ENCODE data around the gene SETDB1. TPM values are rescaled to one million over a fixed set of nuclear protein-coding genes. Genes with fewer than 3 reads are reported as not detected.

The SETDB1 gene
- total and polyA plus RNA-seq, 2 of the 13 experiments (the other 11 are each of a cell fraction or from before 2014, with no cell fraction given), result 33.1 to 34.6 TPM

- peak; percentile 10; the same call in 1 of the 2 replicates for TF ChIP-seq PHF20 (CRISPR knock-in tag; IDR thresholded peaks at IDR 0.05)
- TF ChIP-seq RERE (CRISPR knock-in tag; IDR thresholded peaks at IDR 0.05; ENCODE audit: low read depth), result no peak
- TF ChIP-seq ARID4A (CRISPR knock-in tag; IDR thresholded peaks at IDR 0.05; ENCODE audit: borderline replicate concordance), result peak; percentile 72
- TF ChIP-seq BATF2 (CRISPR knock-in tag; IDR thresholded peaks at IDR 0.05), result no peak
- TF ChIP-seq, protein P1, sequence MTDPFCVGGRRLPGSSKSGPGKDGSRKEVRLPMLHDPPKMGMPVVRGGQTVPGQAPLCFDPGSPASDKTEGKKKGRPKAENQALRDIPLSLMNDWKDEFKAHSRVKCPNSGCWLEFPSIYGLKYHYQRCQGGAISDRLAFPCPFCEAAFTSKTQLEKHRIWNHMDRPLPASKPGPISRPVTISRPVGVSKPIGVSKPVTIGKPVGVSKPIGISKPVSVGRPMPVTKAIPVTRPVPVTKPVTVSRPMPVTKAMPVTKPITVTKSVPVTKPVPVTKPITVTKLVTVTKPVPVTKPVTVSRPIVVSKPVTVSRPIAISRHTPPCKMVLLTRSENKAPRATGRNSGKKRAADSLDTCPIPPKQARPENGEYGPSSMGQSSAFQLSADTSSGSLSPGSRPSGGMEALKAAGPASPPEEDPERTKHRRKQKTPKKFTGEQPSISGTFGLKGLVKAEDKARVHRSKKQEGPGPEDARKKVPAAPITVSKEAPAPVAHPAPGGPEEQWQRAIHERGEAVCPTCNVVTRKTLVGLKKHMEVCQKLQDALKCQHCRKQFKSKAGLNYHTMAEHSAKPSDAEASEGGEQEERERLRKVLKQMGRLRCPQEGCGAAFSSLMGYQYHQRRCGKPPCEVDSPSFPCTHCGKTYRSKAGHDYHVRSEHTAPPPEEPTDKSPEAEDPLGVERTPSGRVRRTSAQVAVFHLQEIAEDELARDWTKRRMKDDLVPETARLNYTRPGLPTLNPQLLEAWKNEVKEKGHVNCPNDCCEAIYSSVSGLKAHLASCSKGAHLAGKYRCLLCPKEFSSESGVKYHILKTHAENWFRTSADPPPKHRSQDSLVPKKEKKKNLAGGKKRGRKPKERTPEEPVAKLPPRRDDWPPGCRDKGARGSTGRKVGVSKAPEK (CRISPR knock-in tag; IDR thresholded peaks at IDR 0.05; ENCODE audit: borderline replicate concordance), result no peak
- TF ChIP-seq TCF7L2 (IDR thresholded peaks at IDR 0.05; ENCODE audit: low read depth, low read length), result no peak
- TF ChIP-seq NFYC (CRISPR knock-in tag; IDR thresholded peaks at IDR 0.05), result no peak; the same call in 1 of the 2 replicates
- no peak for TF ChIP-seq ZXDC (CRISPR knock-in tag; IDR thresholded peaks at IDR 0.05)
- TF ChIP-seq POLR2A (IDR thresholded peaks at IDR 0.05; ENCODE audit: insufficient read depth in 1 of 2, low read depth in 2 of 2, low read length in 2 of 2), result peak; percentile 45 to 54
- peak; percentile 60; the same call in 1 of the 2 replicates for TF ChIP-seq ERF (CRISPR knock-in tag; IDR thresholded peaks at IDR 0.05)
- TF ChIP-seq ZSCAN20 (CRISPR knock-in tag; IDR thresholded peaks at IDR 0.05; ENCODE audit: borderline replicate concordance), result no peak
These were observed 82.4 kb downstream of the SETDB1 start, which contains the start of gene PRUNE1 (continued) for GRCh38 chr1:151008244-151009205.
